SK-N-SH treated with all-trans-retinoic acid at 6 μM for 48 hours (cell line): ENCODE data around the gene HOOK2.

Experiments used
- ARNTL ChIP-seq: fragments of 450-650 bp; formaldehyde crosslinking; IDR thresholded peaks from 2 replicates; pipeline ENCODE4 v1.5.0; 2020; ENCODE audit warnings: low read depth, mild to moderate bottlenecking, moderate library complexity, borderline replicate concordance
- CSDC2 ChIP-seq: fragments of 250-450 bp; sonication (Bioruptor Pico); IDR thresholded peaks from 2 replicates; pipeline ENCODE4 v1.5.0; 2020; ENCODE audit warnings: mild to moderate bottlenecking, moderate library complexity
- ISL1 ChIP-seq: fragments of 250-450 bp; sonication (Bioruptor Pico); IDR thresholded peaks from 2 replicates; pipeline ENCODE4 v2.1.2; 2022; ENCODE audit warnings: mild to moderate bottlenecking, moderate library complexity
- PATZ1 ChIP-seq: fragments of 250-450 bp; sonication (Bioruptor Pico); IDR thresholded peaks from 2 replicates; pipeline ENCODE4 v1.8.0; 2020; ENCODE audit warnings: mild to moderate bottlenecking, moderate library complexity, borderline replicate concordance
- TSHZ2 ChIP-seq: fragments of 250-450 bp; sonication (Bioruptor Pico); IDR thresholded peaks from 2 replicates; pipeline ENCODE4 v1.5.0; 2020; ENCODE audit warnings: mild to moderate bottlenecking, moderate library complexity

- TF ChIP-seq ARNTL (no peak), CSDC2 (0 out of 2 replicates have a peak, but pooled peaks have one; percentile 45), TSHZ2 (no peak), PATZ1 (CRISPR knock-in tag) (no peak), ISL1 (CRISPR knock-in tag) (no peak)
Measured at GRCh38 chr19:12788042-12788681, 12.8 kb upstream of the HOOK2 start.
